NT2/D1 (cell line): ENCODE measurements around the gene KCNMB4.

Experiments used
- DNase-seq: peaks from one replicate; pipeline ENCODE4 v3.0.0-alpha.2; 2011; ENCODE audit warnings: low read depth, low spot score
- H3K27me3 ChIP-seq: 2 replicates; pipeline ENCODE4 v1.6.0; 2011; ENCODE audit warnings: mild to moderate bottlenecking; ENCODE audit not compliant: insufficient read length, insufficient read depth
- H3K36me3 ChIP-seq: 2 replicates; pipeline ENCODE4 v1.6.1; 2011; ENCODE audit warnings: mild to moderate bottlenecking, low read length, mixed read lengths; ENCODE audit not compliant: insufficient read depth, insufficient read length
- H3K4me1 ChIP-seq: 2 replicates; pipeline ENCODE4 v1.5.1; 2011; ENCODE audit not compliant: insufficient read depth, insufficient read length
- H3K4me3 ChIP-seq: 2 replicates; pipeline ENCODE4 v1.5.1; 2011; ENCODE audit warnings: low read depth; ENCODE audit not compliant: insufficient read length
- H3K9ac ChIP-seq: 2 replicates; pipeline ENCODE4 v1.6.0; 2011; ENCODE audit warnings: low read depth; ENCODE audit not compliant: insufficient read length
- H3K9me3 ChIP-seq: 2 replicates; pipeline ENCODE4 v1.5.1; 2011; ENCODE audit warnings: mild to moderate bottlenecking, low read length; ENCODE audit not compliant: insufficient read depth
- SUZ12 ChIP-seq: IDR thresholded peaks from 2 replicates; pipeline ENCODE4 v1.6.1; 2011; ENCODE audit not compliant: insufficient read length, insufficient read depth; ENCODE audit errors: extremely low read depth
- YY1 ChIP-seq: IDR thresholded peaks from 2 replicates; pipeline ENCODE4 v1.6.1; 2011; ENCODE audit not compliant: insufficient read length, insufficient read depth
- ZNF274 ChIP-seq: IDR thresholded peaks from 2 replicates; pipeline ENCODE4 v1.6.1; 2011; ENCODE audit warnings: mild to moderate bottlenecking, low read depth, low read length

The KCNMB4 gene

GRCh38 chr12:70444903-70445302, 78.8 kb downstream of the KCNMB4 start:
- H3K9me3 ChIP-seq: peaks cover 9% of the 10 kb centered on the region
- no peaks in the 10 kb centered on the region for H3K36me3 ChIP-seq
- DNase-seq: no peak
- no peaks in the 10 kb centered on the region for H3K4me1 ChIP-seq
- no peaks in the 10 kb centered on the region for H3K27me3 ChIP-seq
- H3K9ac ChIP-seq: no peak overlapping the region
- no peak overlapping the region for H3K4me3 ChIP-seq
- no peak for TF ChIP-seq YY1
- no peak for TF ChIP-seq ZNF274
- TF ChIP-seq SUZ12: no peak

GRCh38 chr12:70448371-70448770, 82.3 kb downstream of the KCNMB4 start:
- H3K4me3 ChIP-seq: no peak overlapping the region

GRCh38 chr12:70449074-70449752, 83.1 kb downstream of the KCNMB4 start:
- peaks cover 26% of the 10 kb centered on the region for H3K9me3 ChIP-seq
- TF ChIP-seq SUZ12: no peak
- TF ChIP-seq YY1: no peak
- TF ChIP-seq ZNF274: no peak
- no peaks in the 10 kb centered on the region for H3K36me3 ChIP-seq
- no peak overlapping the region for H3K9ac ChIP-seq
- no peak overlapping the region for H3K4me3 ChIP-seq
- no peak for DNase-seq
- H3K4me1 ChIP-seq: no peaks in the 10 kb centered on the region
- no peaks in the 10 kb centered on the region for H3K27me3 ChIP-seq

More at GRCh38 chr12:70448371-70448770, 82.3 kb downstream of the KCNMB4 start:
- no peak for TF ChIP-seq ZNF274
- no peak for TF ChIP-seq YY1
- no peak for TF ChIP-seq SUZ12
- DNase-seq: no peak
- H3K9ac ChIP-seq: no peak overlapping the region
- no peaks in the 10 kb centered on the region for H3K4me1 ChIP-seq
- no peaks in the 10 kb centered on the region for H3K36me3 ChIP-seq
- H3K27me3 ChIP-seq: no peaks in the 10 kb centered on the region
- peaks cover 26% of the 10 kb centered on the region for H3K9me3 ChIP-seq

GRCh38 chr12:70449753-70450341, 83.8 kb downstream of the KCNMB4 start:
- H3K9ac ChIP-seq: no peak overlapping the region
- H3K4me3 ChIP-seq: no peak overlapping the region
- DNase-seq: no peak
- no peaks in the 10 kb centered on the region for H3K36me3 ChIP-seq
- no peak for TF ChIP-seq YY1
- no peak for TF ChIP-seq ZNF274
- TF ChIP-seq SUZ12: no peak
- H3K27me3 ChIP-seq: no peaks in the 10 kb centered on the region
- peaks cover 26% of the 10 kb centered on the region for H3K9me3 ChIP-seq
- H3K4me1 ChIP-seq: no peaks in the 10 kb centered on the region

GRCh38 chr12:70451528-70451927, 85.4 kb downstream of the KCNMB4 start:
- Histone ChIP-seq H3K4me3 (no peak overlapping the region), H3K36me3 (no peaks in the 10 kb centered on the region), H3K27me3 (no peaks in the 10 kb centered on the region), H3K9ac (no peak overlapping the region), H3K9me3 (peaks cover 26% of the 10 kb centered on the region), H3K4me1 (no peaks in the 10 kb centered on the region)
- no peak for DNase-seq
- TF ChIP-seq SUZ12 (no peak), YY1 (no peak), ZNF274 (no peak)

GRCh38 chr12:70456953-70457352, 90.9 kb downstream of the KCNMB4 start:
- Histone ChIP-seq H3K36me3 (no peaks in the 10 kb centered on the region), H3K9me3 (peaks cover 4% of the 10 kb centered on the region; the same call in 1 of the 2 replicates), H3K9ac (no peak overlapping the region), H3K4me3 (no peak overlapping the region), H3K4me1 (no peaks in the 10 kb centered on the region), H3K27me3 (no peaks in the 10 kb centered on the region)
- TF ChIP-seq ZNF274: no peak
- TF ChIP-seq YY1: no peak
- TF ChIP-seq SUZ12: no peak
- no peak for DNase-seq

- TF ChIP-seq YY1 (no peak), SUZ12 (no peak), ZNF274 (no peak)
- no peak overlapping the region for H3K9ac ChIP-seq
- no peak for DNase-seq
Observed at GRCh38 chr12:70459786-70460185, 93.7 kb downstream of the KCNMB4 start.

More at GRCh38 chr12:70459786-70460185, 93.7 kb downstream of the KCNMB4 start:
- H3K4me1 ChIP-seq: no peaks in the 10 kb centered on the region
- no peaks in the 10 kb centered on the region for H3K36me3 ChIP-seq
- H3K9me3 ChIP-seq: peaks cover 25% of the 10 kb centered on the region
- no peaks in the 10 kb centered on the region for H3K27me3 ChIP-seq
- H3K4me3 ChIP-seq: no peak overlapping the region
